GM23248 (cell line): ENCODE measurements around the gene PSME4.

Experiments used
- EZH2 ChIP-seq: fragments of 200-600 bp; sonication (generic); IDR thresholded peaks from 2 replicates; pipeline ENCODE4 v1.6.1; 2018; ENCODE audit warnings: antibody characterized with exemption, mild to moderate bottlenecking; ENCODE audit not compliant: insufficient read depth, poor library complexity, severe bottlenecking
- EZH2phosphoT487 ChIP-seq: fragments of 200-600 bp; sonication (generic); IDR thresholded peaks from 2 replicates; pipeline ENCODE4 v1.6.1; 2018; ENCODE audit warnings: antibody characterized with exemption, moderate library complexity, mild to moderate bottlenecking, low read depth; ENCODE audit not compliant: insufficient read depth

DNA sequence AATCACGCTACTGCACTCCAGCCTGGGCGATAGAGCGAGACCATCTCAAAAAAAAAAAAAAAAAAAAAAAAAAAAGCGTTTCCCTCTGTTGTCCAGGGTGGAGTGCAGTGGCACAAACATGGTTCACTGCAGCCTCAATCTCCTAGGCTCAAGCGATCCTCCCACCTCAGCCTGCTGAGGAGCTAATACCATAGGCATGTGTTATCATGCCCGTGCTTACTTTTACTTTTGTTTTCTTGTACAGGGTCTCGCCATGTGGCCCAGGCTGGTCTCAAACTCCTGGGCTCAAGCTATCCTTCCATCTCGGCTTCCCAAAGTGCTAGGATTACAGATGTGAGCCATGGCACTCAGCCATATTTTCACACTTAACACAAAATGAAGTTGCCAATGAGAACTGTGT, 37.5 kb downstream of the PSME4 start:
- no peak for TF ChIP-seq EZH2phosphoT487
- TF ChIP-seq EZH2: no peak
